ENCODE measurements around the gene MFAP1. TPM values are rescaled to one million over a fixed set of nuclear protein-coding genes. Genes with fewer than 3 reads are reported as not detected.
A peak's percentile ranks its signal among the peaks of the same experiment; 100 is the strongest.

The MFAP1 gene
- total and polyA plus RNA-seq, 10 donors, result 7.9 to 18.8 (median 15.9) TPM

GRCh38 chr15:43792761-43793476, 31.6 kb downstream of the MFAP1 start:
- Histone ChIP-seq H3K27me3 (replicated peaks in 1 of 7) (no peaks in the 10 kb centered on the region), H3K4me1 (peaks cover 24 to 88% (median 54%) of the 10 kb centered on the region in 6 donors), H3K27ac (peak overlapping the region; percentile 93 to 98 (median 98)), H3K36me3 (peaks cover 0 to 48% (median 32%) of the 10 kb centered on the region in 6 donors), H3K9me3 (no peaks in the 10 kb centered on the region), H3K4me3 (peak overlapping the region; percentile 48 to 91 (median 78))
- TF ChIP-seq CTCF (IDR thresholded peaks at IDR 0.05 in 8 of 11, conservative IDR thresholded peaks at IDR 0.05 in 3 of 11), result peak in 2 of 11 experiments; percentile 19 to 31
- peak in 1 of 3 donors; percentile 13 for TF ChIP-seq POLR2A (IDR thresholded peaks at IDR 0.05)
- TF ChIP-seq POLR2AphosphoS5 (IDR thresholded peaks at IDR 0.05), result peak in 1 of 3 donors; percentile 63
- DNase-seq, result peak; percentile 79
- intact Hi-C loops (cut with DNase I; ENCODE audit: low total_unique reads), result no loop called here
- WGBS, 5 donors, result 2 to 6% (median 3%) methylated on average over 26 to 33 of the region's 33 CpGs

GRCh38 chr15:43791993-43792760, 32.3 kb downstream of the MFAP1 start, which contains the start of gene SERF2:
TSS of gene SERF2 (plus strand) at chr15:43792320. CDS start at chr15:43792377, 57 bp downstream.
- peak; percentile 100 for DNase-seq
- Histone ChIP-seq H3K36me3 (peaks cover 0 to 40% (median 29%) of the 10 kb centered on the region in 6 donors), H3K4me3 (peak within 1 kb of the TSS; percentile 48 to 91 (median 78)), H3K27me3 (replicated peaks in 1 of 7) (no peaks in the 10 kb centered on the region), H3K27ac (peak within 1 kb of the TSS; percentile 93 to 98 (median 98)), H3K9me3 (no peaks in the 10 kb centered on the region), H3K4me1 (peaks cover 24 to 81% (median 50%) of the 10 kb centered on the region in 6 donors)
- peak; percentile 100 for TF ChIP-seq POLR2AphosphoS5 (IDR thresholded peaks at IDR 0.05)
- TF ChIP-seq CTCF (IDR thresholded peaks at IDR 0.05 in 8 of 11, conservative IDR thresholded peaks at IDR 0.05 in 3 of 11), result peak in 1 of 11 experiments; percentile 31
- peak; percentile 87 to 98 (median 90) for TF ChIP-seq POLR2A (IDR thresholded peaks at IDR 0.05)
- WGBS, 5 donors, result 0 to 1% (median 1%) methylated on average over 38 to 66 of the region's 66 CpGs
- intact Hi-C loops (cut with DNase I; ENCODE audit: low total_unique reads), result no loop called here

GRCh38 chr15:43789409-43789808, 35.1 kb downstream of the MFAP1 start:
- H3K4me1 ChIP-seq, result peaks cover 13 to 53% (median 25%) of the 10 kb centered on the region in 6 donors
- no peak for DNase-seq
- H3K27me3 ChIP-seq (replicated peaks in 1 of 7), result no peaks in the 10 kb centered on the region
- no peaks in the 10 kb centered on the region for H3K9me3 ChIP-seq
- intact Hi-C loops (cut with DNase I; ENCODE audit: low total_unique reads), result no loop called here
- WGBS, 5 donors, result 65 to 89% (median 82%) methylated on average over 3 of the region's 3 CpGs
- no peak overlapping the region for H3K4me3 ChIP-seq
- H3K36me3 ChIP-seq, result peaks cover 0 to 13% (median 10%) of the 10 kb centered on the region in 6 donors
- H3K27ac ChIP-seq, result peak overlapping the region in 5 of 8 donors; percentile 5 to 61 (median 52)
- TF ChIP-seq POLR2A (IDR thresholded peaks at IDR 0.05), result no peak
- TF ChIP-seq POLR2AphosphoS5 (IDR thresholded peaks at IDR 0.05), result no peak
- TF ChIP-seq CTCF (IDR thresholded peaks at IDR 0.05 in 8 of 11, conservative IDR thresholded peaks at IDR 0.05 in 3 of 11), result no peak

All from spleen (tissue), 11 donors.